Activated CD8-positive, alpha-beta memory T cell treated with anti-CD3 and anti-CD28 coated beads for 48 hours (primary cell): ENCODE measurements around the gene ZSWIM2.
"Not testable (repeated sequence)": the region's sequence is repeated elsewhere in the genome, so short reads cannot be mapped to it uniquely, and the experiment has no call there.

ENCODE experiments used
- DNase-seq, 3 experiments: peaks; one replicate each; pipeline ENCODE4 v3.0.0-alpha.2; 2020; ENCODE audit warnings: low read depth in 2 of 3, low spot score in 2 of 3

Gene ZSWIM2

GRCh38 chr2:186852508-186852907 lies 3.5 kb upstream of the ZSWIM2 start:
- DNase-seq: no peak

- DNase-seq: no peak
Observed at GRCh38 chr2:186842373-186842772, 6.6 kb downstream of the ZSWIM2 start.

- no peak for DNase-seq
Observed at GRCh38 chr2:186841940-186842339, 7.0 kb downstream of the ZSWIM2 start.

DNA sequence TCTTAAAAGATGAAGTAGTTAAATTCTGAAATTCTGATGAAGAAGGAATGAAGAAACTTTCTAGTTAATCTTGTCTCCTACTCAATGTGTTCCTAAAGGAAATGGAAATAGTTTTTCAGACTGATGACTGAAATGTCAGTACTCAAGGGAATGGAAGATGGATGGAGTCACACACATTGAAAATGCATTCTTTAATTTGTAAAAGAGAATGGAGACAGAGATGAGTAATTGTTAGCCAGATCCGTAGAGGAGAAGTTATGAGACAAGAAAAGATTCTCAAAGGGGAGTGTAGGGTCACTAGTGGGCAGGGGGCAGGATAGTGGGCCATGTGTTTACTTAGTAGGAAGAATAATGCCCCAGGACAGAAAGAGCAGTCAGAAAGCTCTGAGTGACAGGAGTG lies 13.3 kb downstream of the ZSWIM2 start:
- no peak for DNase-seq

GRCh38 chr2:186827862-186828492 lies 21.0 kb downstream of the ZSWIM2 start:
- DNase-seq: no peak

- DNase-seq: no peak
Observed at GRCh38 chr2:186827411-186827810, 21.6 kb downstream of the ZSWIM2 start.

- DNase-seq: no peak
Observed at GRCh38 chr2:186822323-186822722, 26.6 kb downstream of the ZSWIM2 start.

GRCh38 chr2:186820303-186820702 lies 28.7 kb downstream of the ZSWIM2 start:
- DNase-seq: no peak

- not testable (repeated sequence) for DNase-seq
Observed at GRCh38 chr2:186811760-186812159, 37.2 kb downstream of the ZSWIM2 start.

GRCh38 chr2:186806591-186806990 lies 42.4 kb downstream of the ZSWIM2 start:
- DNase-seq: no peak

DNA sequence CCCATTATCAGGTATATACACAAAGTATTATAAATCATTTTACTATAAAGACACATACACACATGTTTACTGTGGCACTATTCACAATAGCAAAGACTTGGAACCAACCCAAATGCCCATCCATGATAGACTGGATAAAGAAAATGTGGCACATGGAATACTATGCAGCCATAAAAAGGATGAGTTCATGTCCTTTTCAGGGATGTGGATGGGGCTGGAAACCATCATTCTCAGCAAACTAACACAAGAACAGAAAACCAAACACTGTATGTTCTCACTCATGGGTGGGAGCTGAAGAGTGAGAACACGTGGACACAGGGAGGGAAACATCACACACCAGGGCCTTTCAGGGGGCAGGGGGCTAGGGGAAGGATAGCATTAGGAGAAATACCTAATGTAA lies 50.4 kb downstream of the ZSWIM2 start:
- not testable (repeated sequence) for DNase-seq

GRCh38 chr2:186784930-186785329 lies 64.0 kb downstream of the ZSWIM2 start:
- DNase-seq: no peak

DNA sequence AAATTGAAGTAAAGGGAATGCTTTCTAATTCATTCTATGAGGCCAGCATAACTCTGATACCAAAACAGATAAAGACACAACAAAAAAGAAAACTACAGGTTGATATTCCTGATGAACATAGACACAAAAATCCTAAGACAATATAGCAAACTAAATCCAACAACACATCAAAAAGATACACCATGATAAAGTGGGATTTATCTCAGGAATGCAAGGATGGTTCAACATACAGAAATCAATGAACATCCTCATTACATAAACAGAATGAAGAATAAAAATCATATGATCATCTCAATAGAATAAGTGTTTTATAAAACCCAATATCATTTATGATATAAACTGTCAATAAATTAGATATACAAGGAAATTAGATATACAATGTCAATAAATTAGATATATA lies 65.7 kb downstream of the ZSWIM2 start:
- no peak for DNase-seq

- DNase-seq: no peak
Observed at GRCh38 chr2:186780701-186781316, 68.2 kb downstream of the ZSWIM2 start.
